ENCODE data around the gene VWA1.
"Not testable (repeated sequence)": the region's sequence is repeated elsewhere in the genome, so short reads cannot be mapped to it uniquely, and the experiment has no call there.

The VWA1 gene

GRCh38 chr1:1402072-1402900 is 33.2 kb upstream of the VWA1 start:
- TF ChIP-seq CTCF (IDR thresholded peaks at IDR 0.05): peak; percentile 36
- Mint-ChIP-seq H3K9me3 (no peaks in the 10 kb centered on the region), H3K4me3 (peak overlapping the region; percentile 64), H3K27me3 (ENCODE audit: low read depth, poor library complexity) (peaks cover 2% of the 10 kb centered on the region), H3K27ac (peak overlapping the region; percentile 92), H3K4me1 (peaks cover 53% of the 10 kb centered on the region), H3K36me3 (ENCODE audit: low read depth) (peaks cover 45% of the 10 kb centered on the region)
- peak; percentile 47 for DNase-seq

GRCh38 chr1:1402901-1403392 is 32.5 kb upstream of the VWA1 start:
- peaks cover 53% of the 10 kb centered on the region for H3K4me1 Mint-ChIP-seq
- peak overlapping the region; percentile 92 for H3K27ac Mint-ChIP-seq
- H3K36me3 Mint-ChIP-seq (ENCODE audit: low read depth): peaks cover 38% of the 10 kb centered on the region
- H3K9me3 Mint-ChIP-seq; H3K4me3 Mint-ChIP-seq; H3K27me3 Mint-ChIP-seq (ENCODE audit: low read depth, poor library complexity); DNase-seq: not testable (repeated sequence)

- no peak overlapping the region for H3K4me3 Mint-ChIP-seq
- H3K9me3 Mint-ChIP-seq: no peaks in the 10 kb centered on the region
- TF ChIP-seq CTCF (IDR thresholded peaks at IDR 0.05): no peak
- no peak for DNase-seq
- H3K36me3 Mint-ChIP-seq (ENCODE audit: low read depth): peaks cover 36% of the 10 kb centered on the region
- peak overlapping the region; percentile 92 for H3K27ac Mint-ChIP-seq
- peaks cover 56% of the 10 kb centered on the region for H3K4me1 Mint-ChIP-seq
- peaks cover 2% of the 10 kb centered on the region for H3K27me3 Mint-ChIP-seq (ENCODE audit: low read depth, poor library complexity)
These were observed 31.8 kb upstream of the VWA1 start for GRCh38 chr1:1403653-1404052.

GRCh38 chr1:1406101-1406820 is 29.2 kb upstream of the VWA1 start:
- no peak for DNase-seq
- no peak for TF ChIP-seq CTCF (IDR thresholded peaks at IDR 0.05)
- peak overlapping the region; percentile 96 for H3K27ac Mint-ChIP-seq
- peaks cover 2% of the 10 kb centered on the region for H3K27me3 Mint-ChIP-seq (ENCODE audit: low read depth, poor library complexity)
- H3K36me3 Mint-ChIP-seq (ENCODE audit: low read depth): peaks cover 38% of the 10 kb centered on the region
- peaks cover under 1% of the 10 kb centered on the region for H3K9me3 Mint-ChIP-seq
- H3K4me3 Mint-ChIP-seq: peak overlapping the region; percentile 92
- H3K4me1 Mint-ChIP-seq: peaks cover 51% of the 10 kb centered on the region

GRCh38 chr1:1406821-1407635 is 28.5 kb upstream of the VWA1 start, which contains the start of gene MRPL20:
Gene MRPL20 (minus strand): TSS chr1:1407293. CDS start chr1:1407217, 76 bp downstream.
- no peak for TF ChIP-seq CTCF (IDR thresholded peaks at IDR 0.05)
- Mint-ChIP-seq H3K4me1 (peaks cover 49% of the 10 kb centered on the region), H3K27me3 (ENCODE audit: low read depth, poor library complexity) (peaks cover 5% of the 10 kb centered on the region), H3K36me3 (ENCODE audit: low read depth) (peaks cover 38% of the 10 kb centered on the region), H3K4me3 (peak within 1 kb of the TSS; percentile 92), H3K27ac (peak within 1 kb of the TSS; percentile 96), H3K9me3 (peaks cover 4% of the 10 kb centered on the region)
- DNase-seq: peak; percentile 92
